NCI-H1694 treated with DMSO at 0.1 percent for 48 hours (cell line): ENCODE measurements around the gene KNDC1.

Experiments
- DNase-seq: peaks from one replicate; lab custom pipeline; 2025; lab: John Stamatoyannopoulos, UW

KNDC1 gene

DNA sequence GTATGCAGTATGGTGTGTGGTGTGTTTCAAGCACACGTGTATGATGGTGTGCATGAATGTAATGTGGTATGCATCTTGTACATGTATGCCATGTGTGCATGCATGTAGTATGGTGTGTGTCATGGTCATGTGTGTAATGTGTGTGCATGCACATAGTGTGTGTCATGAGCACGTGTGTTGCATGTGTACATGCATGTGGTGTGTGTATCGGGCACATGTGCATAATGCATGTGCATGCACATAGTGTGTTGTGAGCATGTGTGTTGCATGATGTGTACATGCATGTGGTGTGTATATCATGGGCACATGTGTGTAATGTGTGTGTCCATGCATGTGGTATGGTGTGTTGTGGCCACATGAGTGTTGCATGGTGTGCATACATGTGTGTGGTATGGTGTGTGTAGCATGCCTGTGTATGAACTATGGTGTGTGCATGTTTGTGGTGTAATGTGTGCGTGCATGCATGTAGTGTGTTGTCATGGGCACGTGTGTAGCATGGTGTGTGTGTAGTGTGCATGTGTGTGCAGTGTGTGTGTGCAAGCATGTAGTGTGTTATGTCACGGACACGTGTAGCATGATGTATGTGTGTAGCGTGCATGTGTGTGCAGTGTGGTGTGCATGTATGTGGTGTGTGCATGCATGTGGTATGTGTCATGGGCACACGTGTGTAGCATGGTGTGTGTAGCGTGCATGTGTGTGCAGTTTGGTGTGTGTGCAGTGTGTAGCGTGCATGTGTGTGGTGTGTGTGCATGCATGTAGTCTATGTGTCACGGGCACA, 17.6 kb downstream of the KNDC1 start:
- DNase-seq: no peak

DNA sequence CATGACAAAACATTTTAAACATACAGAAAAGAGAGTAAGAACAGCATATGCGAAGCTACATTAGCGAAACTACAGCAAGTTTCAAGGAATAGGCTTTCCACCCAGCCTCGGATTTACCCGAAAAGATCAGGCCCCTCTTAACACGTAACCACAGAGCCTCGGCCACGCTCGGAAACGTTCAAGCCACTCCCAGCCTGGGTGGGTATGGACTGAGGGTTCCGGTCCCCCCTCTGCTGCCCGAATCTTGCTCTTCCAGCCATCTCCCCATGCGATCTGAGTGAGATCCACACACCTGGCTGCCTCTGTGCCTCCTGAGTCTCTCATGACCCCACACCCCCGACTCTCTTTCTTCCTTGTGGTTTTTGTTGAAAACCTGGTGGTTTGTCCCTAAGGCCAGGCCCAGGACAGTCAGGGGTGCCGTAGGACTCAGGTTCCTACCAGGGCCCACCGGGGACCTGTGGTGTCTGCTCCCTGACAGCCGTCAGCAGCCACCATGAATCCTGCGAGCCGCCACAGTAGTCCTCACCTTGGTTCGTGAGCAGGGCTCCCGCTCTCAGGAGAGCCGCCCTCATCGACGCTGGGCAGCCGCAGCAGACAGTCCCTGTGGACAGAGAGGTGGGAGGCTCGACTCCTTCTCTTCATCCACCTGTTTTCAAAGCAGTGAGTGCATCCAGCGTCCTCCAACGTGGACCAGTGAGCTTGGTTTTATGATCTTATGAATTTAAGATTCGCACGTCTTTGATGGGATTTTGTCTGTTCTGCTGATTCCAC, 18.5 kb downstream of the KNDC1 start:
- no peak for DNase-seq

DNA sequence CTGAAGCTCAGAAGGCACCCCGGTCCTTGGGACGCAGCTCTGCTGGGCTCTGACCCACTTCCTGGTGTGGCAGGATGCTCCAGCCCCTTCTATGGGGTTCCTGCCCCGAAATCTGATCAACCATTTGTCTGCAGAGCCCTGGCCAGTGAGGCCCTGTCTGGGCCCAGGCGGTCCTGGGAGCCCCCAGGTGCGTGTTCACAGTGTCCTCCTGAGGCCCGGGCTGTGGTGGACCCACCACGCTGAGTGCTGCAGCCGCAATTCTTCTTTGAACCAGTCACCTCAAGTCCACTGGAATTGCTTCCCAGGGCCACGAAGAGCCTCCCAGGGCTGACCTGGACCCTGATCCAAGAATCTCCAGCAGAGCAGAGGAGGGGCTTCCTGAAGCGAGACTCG, 19.1 kb downstream of the KNDC1 start:
- DNase-seq: no peak

DNA sequence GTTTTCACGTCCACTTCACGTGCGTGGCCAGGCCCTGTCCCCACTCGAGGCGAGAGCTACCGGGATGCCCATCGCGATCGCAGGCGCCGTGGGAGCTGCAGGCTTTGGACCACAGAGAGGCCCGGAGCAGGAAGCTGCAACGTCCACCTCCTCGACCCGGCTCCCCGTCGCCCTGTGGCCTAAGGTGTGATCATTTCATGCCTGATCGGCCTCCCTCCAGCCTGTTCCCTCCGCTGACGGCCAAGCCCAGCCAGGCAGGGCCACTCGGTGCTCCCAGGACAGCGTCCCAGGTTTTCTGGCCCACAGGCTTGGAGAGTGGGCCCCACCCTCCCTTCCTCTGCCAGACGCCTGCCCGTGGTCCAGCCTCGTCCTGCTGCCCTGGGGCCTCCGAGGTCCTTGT, 19.6 kb downstream of the KNDC1 start:
- DNase-seq: no peak

DNA sequence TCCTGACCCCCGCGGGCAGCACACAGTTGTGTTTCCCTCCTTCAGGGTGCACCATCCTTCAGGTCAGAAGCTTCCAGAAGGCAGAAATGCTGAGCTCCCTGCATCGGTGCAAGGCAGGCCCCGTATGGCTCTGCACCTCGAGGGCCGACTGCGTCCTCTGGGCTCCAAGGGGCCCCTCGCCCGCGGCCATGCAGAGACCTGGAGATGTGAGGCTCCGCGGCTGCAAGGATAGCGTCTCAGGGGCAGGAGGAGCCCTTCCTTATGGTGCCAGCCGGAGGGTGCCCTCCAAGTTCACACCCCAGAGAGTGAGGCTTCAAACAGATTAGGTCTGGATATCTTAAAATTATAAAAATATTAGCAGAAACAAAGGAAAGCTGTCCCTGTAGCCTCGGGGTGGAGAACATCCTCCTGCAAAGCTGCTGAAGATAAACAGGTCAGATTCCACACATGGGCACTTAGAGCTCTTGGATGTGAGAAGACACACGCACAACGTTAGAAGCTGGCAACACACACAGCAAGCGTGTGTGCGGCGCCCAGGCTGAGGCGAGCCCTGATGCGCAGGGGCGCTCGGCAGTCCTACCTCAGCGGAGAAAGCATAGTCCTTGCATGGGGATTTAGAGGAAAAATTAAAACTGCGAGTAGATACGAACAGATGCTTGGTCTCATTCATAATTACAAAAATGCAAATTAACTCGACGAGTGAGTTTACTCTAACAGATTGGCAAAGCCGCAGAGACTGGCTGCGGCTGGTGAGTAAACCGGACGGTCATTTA, 20.4 kb downstream of the KNDC1 start:
- DNase-seq: no peak

DNA sequence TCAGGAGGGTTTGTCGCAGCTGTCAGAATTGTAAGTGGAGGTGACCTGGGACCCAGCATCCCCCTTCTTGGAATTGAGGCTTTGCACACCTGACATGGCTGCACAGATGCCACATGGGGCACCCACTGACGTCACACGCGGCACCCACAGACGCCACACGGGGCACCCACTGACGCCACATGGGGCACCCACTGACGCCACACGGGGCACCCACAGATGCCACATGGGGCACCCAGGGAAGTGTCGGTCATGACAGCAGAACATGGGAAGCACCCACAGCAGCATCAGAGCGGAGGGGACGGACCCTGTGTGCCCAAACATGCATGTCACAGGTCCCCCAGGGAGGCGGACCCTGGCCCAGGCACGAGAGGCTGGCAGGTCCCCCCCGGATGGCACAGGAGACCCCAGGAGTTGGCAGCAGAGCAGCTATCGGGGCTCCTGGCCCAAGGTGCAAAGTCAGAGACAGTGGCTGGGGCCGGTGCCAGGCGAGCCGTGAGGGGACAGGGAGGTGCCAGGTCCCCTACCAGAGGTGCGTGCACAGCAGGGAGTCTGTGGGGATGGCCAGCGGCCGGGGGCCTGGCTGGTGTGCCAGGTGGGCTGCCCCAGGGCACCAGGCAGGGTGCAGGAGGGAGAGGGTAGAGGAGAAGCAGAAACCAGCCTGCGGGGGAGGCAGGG, 21.1 kb downstream of the KNDC1 start:
- DNase-seq: no peak

DNA sequence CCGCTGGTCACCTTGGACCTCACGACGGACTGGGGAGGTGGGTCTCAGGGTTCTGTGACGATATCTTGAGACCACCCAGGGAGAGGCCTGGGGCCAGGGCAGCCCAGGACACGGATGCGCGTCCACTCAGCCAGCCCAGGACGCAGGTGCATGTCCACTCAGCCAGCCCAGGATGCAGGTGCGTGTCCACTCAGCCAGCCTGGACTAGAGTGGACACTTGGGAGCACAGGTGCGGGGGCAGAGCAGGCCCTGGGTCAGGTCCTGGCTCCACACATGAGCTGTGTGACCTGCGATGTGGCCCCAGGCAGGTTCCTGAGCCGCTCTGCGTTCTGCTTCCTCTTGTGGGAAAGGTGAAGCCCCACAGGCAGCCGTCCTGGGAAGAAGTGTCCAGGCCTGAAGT, 22.2 kb downstream of the KNDC1 start:
- no peak for DNase-seq

DNA sequence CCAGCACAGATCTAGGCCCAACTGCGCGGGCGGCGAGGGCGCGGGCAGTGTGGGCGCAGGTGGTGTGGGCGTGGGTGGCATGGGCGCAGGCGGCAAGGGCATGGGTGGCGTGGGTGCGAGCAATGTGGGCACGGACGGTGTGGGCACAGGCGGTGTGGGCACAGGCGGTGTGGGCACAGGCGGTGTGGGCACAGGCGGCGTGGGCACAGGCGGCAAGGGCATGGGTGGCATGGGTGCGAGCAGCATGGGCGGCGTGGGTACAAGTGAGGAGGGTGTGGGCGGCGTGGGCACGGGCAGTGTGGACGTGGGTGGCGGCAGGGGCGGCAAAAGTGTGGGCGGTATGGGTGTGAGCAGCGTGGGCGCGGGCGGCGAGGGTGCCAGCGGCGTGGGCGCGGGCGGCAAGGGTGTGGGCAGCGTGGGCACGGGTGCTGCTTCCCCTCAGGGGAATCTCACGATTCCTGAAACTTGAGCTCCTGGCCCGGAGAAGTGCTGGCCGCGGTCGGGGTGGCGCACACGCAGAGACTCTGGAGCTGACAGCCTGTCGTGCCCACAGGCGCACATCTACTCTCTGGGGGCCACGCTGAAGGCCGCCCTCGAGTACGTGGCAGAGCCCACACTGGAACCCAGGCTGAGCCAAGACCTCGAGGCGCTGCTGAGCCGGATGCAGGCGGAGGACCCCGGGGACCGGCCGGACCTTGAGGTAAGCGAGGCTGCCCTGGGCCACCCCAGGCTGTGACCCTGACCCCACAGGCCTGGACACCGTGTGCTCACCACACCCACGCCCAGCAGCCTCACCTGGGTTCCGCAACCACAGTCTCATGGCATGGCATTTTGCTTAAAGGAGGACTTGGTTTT, 23.0 kb downstream of the KNDC1 start:
- no peak for DNase-seq

DNA sequence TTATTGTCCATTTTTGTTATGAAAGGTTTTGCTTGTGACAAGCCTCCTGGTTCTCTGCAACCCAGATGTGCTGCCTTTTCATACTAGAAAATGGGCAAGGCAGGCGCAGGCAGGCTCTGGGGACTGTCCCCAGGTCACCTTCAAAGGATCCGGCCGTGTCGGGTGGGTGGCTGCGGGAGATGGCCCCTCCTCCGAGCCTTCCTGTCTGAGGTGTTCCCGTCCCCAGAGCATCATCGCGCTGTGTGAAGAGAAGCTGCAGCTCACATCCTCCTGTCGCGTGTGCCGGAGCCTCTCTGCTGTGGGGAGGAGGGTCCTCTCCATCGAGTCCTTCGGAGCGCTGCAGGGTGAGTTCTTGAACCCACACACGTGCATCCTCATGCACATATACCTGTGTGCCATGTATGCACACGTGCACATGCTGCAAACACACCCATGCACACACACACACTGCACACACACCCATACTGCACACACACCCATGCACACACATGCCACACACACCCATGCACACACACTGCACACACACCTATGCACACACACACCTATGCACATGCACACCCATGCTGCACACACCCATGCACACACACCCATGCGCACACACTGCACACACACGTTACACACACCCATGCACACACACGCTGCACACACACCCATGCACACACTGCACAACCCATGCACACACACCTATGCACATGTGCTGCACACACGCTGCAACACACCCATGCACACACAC, 23.8 kb downstream of the KNDC1 start:
- DNase-seq: no peak

DNA sequence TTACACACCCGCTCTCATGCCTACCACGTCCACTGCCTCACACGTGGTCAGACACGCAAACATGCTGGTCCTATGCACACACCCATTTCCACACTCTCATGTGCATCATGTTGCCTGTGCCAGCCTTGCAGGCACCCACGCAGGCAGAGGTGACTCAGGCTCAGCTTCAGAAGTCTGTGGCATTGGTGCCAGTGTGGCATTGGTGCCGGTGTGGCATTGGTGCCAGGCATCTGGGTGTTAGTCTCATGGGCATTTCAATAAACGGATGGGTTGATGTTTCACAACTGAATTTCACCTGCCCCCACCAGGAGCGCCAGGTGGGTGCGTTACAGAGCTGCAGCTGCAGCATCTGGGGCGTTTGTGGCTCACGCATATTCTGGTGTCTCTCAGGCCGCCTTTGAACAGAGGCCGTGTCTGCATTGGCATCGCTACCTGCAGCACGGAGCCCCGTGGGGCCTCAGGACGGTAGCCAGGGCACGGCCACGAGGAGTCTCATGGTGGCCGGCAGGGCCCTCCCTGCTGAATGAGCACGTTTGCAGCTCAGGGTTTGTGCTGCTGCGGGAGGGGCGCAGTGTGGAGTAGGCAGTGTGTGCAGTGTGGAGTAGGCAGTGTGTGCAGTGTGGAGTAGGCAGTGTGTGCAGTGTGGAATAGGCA, 24.7 kb downstream of the KNDC1 start:
- no peak for DNase-seq

DNA sequence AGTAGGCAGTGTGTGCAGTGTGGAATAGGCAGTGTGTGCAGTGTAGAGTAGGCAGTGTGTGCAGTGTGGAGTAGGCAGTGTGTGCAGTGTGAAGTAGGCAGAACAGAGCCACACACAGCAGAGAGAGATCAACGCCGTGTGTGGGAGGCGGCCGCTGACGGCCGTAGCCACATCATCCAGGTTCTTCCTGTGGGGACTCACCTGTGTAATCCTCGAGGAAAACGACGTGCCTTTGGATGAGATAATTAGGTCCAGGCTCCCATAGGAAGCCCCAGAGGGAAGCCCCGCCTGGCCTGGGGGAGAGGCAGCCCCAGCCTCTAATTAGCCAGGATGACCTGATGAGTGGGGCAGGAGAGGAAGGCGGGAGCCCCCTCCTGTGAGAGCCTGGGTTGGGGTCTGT, 25.4 kb downstream of the KNDC1 start:
- no peak for DNase-seq

DNA sequence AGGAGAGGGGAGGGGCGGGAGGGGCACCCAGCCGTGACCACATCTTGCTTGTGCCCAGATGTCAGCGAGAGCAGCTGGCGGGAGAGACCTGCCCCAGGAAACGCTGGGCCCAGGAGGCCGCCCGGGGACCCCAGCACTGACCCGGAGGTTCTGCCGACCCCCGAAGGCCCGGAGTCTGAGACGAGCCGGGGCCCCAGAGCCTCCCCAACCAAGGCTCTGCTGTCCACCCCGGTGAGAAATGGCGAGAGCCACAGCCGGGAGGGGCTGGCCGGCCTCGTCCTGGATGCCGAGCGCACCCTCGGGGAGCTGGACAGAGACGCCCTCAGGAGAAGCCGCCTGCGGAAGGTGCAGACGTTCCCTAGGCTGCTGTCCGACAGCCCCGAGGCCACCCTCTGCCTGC, 25.9 kb downstream of the KNDC1 start:
- DNase-seq: no peak

DNA sequence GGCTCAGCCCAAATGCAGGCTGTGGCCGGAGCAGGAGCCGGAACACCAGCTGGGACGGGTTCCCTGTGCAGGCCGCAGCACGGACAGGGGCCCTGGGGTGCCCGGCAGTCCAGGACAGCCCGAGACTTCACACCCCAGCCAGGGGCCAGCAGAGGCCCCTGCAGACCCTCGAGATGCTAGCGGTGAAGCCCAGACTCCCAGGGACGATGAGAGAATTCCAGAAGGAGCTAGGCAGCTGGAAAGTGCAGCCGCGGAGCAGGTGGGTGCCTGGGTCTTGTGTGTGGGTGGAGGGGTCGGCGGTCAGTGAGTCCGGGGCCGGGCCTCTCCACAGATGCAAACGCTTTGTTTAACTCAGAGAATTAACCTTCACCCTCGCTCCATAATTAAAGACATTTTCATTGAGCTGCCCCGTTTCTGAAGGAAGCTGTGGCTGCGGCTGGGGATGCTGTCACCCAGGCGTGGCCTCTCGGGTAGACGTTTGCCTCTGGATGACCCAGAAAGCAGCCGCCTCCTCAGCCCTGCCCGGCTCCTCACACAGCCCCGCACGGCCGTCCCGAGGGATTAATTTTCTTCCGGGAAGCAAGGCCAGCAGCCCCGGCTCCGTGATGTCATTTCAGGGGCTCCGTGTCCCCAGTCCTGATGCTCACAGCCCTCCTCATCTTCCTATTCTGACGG, 26.5 kb downstream of the KNDC1 start:
- DNase-seq: no peak

DNA sequence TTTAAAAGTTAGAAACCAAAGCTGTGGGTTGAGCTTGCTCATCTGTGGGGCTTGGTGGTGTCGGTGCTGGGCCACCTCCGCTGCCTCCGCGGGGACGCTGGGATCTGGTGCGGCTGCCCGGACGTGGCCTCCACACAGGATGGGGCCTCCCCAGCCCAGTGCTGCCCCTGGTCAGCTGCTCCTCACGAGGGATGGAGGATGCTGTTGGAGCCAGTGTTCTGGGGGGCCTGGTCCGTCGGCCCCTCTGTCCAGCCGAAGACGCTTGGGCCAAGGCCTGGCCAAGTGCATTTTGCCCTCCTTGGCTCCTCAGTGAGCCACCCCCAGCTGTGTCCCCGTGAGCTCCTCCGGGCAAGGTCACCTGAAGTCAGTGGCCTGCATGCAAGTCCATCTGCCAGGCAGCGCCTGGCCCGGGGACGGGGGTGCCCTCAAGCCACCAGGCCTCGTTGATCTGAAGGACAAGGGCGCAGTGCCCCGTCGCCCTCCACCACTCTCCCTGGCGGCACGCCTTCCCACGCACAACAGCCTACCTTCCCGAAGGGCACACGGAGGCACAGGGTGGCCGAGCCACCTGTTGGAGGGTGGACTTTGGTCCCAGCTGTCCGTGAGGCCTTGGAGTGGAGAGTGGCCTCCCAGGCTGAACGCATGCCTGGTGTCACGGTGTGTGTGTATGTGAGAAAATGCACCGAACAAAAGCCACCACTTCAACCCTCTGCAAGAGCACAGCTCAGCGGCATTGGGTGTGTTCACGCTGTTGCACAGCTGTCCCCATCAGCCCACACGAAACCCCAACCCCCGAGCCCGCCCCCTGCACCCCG, 27.3 kb downstream of the KNDC1 start:
- no peak for DNase-seq

DNA sequence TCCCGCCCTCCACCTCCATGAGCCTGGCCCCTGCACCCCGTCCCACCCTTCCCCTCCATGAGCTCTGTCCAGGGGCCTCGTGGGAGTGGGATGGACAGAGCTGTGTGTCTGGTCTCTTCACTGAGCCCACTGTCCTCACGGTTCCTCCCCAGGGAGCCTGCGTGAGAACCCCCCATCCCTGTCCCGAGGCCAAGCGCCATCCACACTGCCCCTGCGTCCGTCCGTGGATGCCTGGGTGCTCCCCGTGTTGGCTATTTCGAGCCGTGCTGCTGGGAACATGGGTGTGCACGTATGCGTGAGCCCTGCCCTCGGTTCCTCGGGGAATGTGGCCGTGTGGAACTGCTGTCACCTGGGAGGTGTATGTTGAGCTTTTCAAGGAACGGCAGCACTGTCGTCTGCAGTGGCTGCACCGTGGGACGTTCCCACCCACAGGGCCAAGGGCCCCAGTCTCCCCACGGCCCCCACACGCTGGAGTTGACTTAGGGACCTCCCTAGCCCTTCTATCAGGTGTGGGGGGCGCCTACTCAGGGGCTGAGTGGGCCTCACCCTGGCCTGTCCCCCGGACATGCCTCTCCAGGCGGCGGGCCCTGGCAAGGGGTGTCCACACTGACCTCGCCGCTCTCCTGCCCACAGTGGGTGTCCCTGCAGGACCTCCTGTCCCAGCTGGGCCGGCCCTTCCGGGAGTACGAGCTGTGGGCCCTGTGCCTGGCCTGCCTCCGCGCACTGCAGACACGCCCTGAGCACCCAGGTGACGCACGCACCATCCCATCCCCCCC, 28.1 kb downstream of the KNDC1 start:
- no peak for DNase-seq

DNA sequence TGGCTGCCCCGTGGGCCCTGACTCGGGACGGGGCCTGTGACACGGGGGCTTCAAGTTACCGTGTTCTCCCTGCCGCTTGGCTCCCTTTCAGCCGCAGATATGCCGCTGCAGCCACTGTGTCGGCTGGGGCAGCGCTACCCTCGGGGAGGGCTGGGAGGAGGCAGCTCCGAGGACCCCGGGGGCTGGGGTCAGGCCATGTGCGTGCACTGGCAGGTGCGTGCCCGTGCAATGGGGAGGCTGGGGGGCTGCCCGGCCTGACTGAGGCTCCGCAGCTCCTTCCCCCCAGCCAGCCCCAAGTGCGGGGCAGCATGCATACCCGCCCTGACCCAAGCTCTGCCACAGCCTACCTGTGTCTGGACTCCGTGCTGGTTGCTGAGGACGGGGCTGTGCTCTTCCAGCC, 29.2 kb downstream of the KNDC1 start:
- DNase-seq: no peak

DNA sequence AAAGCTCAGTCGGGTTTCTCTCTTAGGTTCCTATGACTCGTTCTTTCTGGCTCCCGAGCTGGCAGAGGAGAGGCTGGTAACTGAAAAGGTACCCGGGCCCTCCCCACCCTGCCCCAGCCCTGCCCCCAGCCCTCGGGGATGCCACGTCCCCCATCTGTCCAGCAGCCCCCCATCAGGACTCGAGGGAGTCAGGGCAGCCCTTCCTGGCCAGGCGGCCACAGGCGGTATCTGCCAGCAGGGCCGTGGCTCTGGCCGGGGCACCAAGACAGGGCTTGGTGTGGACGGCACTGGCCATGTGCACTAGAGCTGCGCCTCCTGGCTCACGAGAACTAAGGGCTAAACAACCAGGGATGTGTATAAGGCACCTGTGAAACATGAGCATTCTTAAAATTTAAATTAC, 29.7 kb downstream of the KNDC1 start:
- no peak for DNase-seq

DNA sequence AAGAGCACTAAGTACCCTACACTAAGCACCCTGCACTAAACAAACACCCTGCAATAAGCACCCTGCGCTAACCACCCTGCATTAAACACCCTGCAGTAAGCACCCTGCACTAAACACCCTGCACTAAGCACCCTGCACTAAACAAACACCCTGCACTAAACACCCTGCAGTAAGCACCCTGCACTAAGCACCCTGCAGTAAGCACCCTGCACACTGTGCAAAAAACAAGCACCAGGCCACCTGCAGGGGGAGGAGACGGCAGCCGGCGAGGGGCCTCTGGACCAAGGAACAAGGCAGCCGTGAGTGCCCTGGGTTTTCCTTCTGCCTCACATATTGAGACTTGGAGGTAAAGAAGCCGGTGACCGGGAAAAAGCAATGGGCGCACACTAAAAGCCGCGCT, 30.2 kb downstream of the KNDC1 start:
- no peak for DNase-seq
